OCI-LY7 (cell line): ENCODE measurements around the gene PSMD1.

Experiments used
- EZH2phosphoT487 ChIP-seq: fragments of 200-600 bp; sonication (generic); IDR thresholded peaks from 2 replicates; pipeline ENCODE4 v1.6.1; 2018; ENCODE audit warnings: low read depth, borderline replicate concordance, mild to moderate bottlenecking, mixed run types, antibody characterized with exemption, low read length, moderate library complexity, mixed read lengths
- TF ChIP-seq, protein P1 (sequence below): fragments of 200-600 bp; sonication (generic); conservative IDR thresholded peaks from 2 replicates; pipeline ENCODE4 v1.5.1; 2014; ENCODE audit warnings: mild to moderate bottlenecking, antibody characterized with exemption, low read length, moderate library complexity, mixed read lengths

DNA sequence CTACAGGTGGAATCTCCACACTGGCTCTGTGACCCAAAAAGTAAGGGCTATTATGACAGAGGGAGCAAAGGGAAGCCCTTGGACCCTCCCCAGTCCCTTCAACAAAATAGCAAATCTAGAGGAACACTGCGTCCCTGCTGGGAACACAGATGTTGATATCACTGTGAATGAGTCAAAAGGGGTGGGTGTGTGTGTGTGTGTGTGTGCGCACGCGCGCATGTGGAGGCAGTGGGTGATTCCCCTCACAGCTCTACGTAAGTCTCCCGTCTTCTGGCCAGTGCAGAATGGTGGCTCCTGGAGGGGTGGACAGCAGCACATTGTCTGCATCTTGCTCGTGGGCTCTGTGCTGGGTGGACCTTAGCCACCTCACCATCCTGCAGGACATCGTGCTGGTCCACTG is 27.1 kb upstream of the PSMD1 start:
- TF ChIP-seq, protein P1, sequence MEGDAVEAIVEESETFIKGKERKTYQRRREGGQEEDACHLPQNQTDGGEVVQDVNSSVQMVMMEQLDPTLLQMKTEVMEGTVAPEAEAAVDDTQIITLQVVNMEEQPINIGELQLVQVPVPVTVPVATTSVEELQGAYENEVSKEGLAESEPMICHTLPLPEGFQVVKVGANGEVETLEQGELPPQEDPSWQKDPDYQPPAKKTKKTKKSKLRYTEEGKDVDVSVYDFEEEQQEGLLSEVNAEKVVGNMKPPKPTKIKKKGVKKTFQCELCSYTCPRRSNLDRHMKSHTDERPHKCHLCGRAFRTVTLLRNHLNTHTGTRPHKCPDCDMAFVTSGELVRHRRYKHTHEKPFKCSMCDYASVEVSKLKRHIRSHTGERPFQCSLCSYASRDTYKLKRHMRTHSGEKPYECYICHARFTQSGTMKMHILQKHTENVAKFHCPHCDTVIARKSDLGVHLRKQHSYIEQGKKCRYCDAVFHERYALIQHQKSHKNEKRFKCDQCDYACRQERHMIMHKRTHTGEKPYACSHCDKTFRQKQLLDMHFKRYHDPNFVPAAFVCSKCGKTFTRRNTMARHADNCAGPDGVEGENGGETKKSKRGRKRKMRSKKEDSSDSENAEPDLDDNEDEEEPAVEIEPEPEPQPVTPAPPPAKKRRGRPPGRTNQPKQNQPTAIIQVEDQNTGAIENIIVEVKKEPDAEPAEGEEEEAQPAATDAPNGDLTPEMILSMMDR, result no peak
- TF ChIP-seq EZH2phosphoT487, result no peak
